NCI-H526 treated with DMSO at 0.1 percent for 48 hours (cell line): ENCODE results near the gene PMFBP1.

ENCODE experiments used
- DNase-seq: peaks from one replicate; lab custom pipeline; 2025; lab: John Stamatoyannopoulos, UW

The PMFBP1 gene

DNA sequence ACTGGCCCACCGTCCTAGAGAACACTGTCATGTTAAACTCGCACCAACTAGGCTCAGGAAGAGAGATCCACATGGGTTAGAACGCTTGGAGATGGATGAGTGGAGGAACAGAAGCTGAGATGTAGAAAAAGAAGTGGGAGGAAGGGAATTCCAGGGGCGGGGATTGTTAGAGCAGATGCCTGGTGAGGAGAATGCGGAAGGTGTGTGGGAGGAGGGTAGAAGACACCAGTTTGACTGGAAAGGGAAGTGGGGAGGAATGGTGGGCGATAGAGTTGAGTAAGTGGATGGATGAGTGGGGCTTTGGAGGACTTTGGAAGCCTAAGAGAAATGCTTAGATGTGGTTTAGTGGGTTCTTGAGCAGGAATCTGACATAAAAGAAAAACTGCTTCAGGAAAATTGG, 40.9 kb downstream of the PMFBP1 start:
- DNase-seq, result no peak

DNA sequence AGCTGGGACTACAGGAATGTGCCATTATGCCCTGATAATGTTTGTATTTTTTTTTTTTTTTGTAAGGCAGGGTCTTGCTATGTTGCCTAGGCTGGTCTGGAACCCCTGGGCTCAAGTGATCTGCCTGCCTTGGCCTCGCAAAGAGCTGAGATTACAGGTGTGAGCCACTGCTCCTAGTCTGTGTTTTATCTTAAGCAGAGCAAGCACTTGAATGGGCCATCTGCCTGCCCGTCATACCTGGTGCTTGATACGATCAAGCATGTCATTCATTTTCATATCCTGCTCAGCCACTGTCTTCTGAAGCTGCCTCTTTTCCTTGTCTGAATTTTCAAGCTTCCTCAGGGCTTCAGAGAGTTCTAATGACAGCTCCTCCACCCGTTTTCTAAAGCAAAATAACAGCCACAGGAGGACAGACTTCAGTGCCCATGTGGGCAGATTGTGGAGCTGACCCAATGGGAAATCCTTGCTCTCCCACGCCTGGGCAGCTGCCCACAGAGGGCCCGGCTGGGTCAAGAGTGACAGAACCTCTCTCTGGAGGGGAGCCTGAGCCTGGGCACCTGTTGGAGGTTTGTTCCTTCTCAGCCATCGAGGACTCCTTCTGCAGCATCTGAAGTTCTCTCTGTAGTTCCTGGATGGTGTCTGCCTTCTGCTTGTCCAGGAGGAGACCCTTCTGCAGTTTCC, 41.8 kb downstream of the PMFBP1 start:
- no peak for DNase-seq

DNA sequence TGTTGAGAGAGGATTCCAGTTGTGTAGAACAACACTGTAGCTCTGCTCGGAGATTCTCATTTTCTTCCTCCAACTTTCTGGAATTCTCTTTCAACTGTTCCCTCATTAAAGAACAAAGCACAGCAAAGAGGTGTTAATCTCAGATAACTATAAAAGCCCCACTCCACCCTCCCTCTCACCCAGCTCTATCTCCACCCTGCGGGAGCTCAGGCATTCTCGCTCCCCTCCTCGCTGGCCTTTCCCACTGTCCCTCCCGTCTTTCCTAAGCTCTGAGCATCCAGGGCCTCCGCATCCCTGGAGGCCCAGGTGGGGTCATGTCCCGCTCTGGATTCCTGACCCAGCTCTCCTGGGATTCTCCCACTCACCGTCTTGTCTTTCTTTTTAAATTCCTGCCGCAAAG, 43.3 kb downstream of the PMFBP1 start:
- no peak for DNase-seq

DNA sequence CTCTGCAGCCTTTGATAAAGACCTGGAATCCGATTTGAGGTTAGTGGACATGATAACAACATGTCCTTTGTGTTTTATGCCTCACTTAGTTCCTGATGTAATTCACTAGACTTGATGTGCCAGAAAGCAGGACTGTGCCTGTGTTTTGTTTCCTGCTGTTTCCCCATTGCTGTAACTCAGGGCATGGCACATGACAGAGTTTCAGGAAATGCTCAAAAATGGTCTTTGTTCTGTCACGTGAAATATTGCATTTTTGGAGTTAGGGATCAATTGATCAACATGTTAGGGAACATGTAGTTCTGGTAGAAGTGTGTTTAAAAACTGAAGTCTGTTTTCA, 45.6 kb downstream of the PMFBP1 start:
- DNase-seq, result no peak

GRCh38 chr16:72125635-72126428, 46.1 kb downstream of the PMFBP1 start:
- no peak for DNase-seq

DNA sequence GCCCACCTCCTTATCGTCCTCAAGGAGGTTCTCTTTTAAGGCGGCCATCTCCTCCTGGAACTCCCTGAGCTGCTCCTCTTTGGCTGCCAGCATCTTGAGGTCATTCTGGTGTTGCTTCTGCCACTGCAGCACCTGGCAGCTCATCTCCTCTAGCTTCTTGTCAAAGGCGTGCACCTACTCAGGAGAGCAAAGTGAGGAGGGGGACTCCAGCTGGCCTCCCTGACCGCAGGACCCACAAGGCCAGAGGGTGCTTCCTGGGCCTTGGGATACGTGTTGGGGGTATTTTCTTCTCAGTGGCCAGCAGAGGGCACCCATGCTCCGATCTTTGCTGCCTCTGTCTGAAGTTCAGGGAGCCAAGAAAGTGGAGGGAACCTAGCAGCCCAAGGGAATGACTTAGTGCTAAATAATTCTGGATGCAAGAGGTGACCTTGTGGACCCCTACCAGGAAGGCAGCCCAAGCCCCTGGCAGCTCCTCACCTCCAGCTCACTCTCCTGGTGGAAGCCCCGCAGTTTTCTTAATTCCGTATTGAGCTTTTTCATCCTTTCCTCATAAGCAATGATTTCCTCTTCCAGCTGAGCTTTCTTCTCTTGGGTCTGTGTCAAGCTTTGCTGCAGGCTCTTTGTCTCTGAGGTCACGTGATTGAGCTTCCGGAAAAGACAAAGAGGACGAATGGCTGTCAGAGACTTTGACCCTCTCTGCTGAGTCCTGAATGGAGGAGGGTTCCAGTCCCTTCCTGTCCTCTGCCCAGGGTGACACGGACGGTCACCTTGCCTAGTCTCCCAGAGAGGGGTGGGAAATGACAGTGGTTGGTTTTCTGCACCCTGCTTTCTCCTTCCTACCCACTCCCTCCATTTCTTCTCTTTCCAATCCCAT, 47.0 kb downstream of the PMFBP1 start:
- DNase-seq, result peak; percentile 25

GRCh38 chr16:72124148-72124547, 47.8 kb downstream of the PMFBP1 start:
- DNase-seq, result no peak

DNA sequence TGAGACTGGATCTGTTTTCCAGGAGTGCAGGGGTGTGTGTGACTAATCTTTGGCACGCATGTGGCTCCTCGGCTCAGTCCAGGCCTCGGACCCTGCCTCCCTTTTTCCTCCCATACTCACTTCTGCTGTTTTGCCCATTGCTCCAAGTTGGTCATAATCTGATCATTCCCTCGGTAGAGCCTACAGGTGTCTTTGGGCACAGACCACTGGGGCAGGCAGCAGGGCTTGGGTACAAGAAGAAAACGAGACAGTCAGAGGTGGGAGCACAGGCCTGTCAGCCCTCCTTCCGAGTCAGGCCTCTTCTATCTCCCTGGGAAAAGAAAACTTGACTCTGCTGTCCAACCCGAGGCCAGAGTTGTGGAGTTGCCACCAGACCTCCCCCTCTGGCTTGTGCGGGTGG, 48.5 kb downstream of the PMFBP1 start:
- no peak for DNase-seq

DNA sequence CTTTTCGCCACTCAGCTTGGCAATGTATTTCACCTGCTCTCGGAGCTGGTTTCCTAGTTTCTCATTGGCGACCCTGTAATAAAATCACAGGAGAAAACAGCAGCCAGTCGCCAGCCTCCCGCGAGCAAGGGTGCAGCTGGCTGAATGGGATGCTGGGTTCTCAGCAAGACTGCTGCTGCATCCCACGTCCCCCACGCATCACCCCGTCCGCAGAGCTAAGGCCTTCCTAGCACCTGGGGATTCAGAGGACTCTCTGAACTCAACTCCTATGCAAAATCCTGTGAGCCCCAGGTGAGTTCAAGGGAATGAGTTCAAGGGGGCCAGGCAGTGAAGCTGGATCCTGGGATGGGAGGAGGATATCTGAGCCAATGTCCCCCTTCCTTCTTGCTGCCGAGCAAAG, 49.0 kb downstream of the PMFBP1 start:
- DNase-seq, result no peak

GRCh38 chr16:72122308-72122707, 49.6 kb downstream of the PMFBP1 start:
- no peak for DNase-seq

DNA sequence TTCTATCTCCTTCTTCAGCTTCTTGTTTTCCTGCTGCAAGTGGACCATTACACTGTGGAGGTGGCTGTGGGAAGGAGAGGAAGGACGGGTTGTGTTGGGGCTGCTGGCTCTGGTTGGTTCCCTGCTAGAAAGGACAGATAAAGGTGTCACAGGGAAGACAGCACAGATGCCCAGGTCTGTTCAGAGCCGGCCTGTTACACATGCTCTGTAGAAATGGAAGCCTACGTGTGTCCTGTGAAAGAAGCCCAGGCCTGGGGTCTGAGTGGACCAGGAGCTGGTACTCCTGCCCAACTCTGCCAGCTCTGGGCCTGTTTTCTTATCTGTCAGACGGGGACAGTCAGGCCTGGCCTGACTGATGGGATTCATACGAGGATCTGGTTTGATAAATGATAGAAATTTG, 51.9 kb downstream of the PMFBP1 start:
- DNase-seq, result no peak

DNA sequence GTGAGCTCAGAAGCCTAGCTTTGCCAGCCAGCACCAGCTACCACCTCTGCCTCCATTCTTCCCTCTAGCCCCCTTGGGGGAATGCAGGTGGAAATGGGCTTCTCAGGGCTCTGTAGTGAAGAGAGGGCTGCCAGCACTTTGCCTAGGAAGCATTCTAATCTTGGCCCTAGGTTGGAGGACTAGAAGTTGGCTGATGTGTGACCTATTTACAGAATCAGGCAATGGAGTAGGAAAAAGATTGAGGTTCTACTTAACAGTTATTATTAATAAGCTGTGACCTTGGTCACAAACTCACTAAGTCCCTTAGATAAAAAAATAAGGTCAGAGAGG, 58.4 kb downstream of the PMFBP1 start:
- DNase-seq, result no peak

GRCh38 chr16:72112906-72113615, 58.9 kb downstream of the PMFBP1 start:
- DNase-seq, result no peak

DNA sequence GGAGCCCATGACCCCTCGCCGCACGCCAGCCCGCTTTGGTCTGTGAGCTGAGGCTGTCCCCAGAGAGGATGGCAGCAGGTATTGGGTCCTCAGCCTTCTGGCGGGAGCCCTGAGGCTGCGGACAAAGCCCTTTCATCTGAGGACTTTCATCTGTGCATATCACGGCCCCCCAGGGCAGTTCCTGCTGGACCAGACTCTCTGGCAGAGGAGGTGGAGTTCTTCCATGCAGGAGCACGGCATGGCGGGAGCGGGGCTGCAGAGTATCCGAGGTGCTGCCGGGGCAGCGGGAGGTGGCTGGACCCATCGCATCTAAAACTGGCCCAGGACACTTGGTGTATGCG, 59.5 kb downstream of the PMFBP1 start:
- DNase-seq, result no peak

- DNase-seq, result no peak
Measured at GRCh38 chr16:72111657-72112451, 60.1 kb downstream of the PMFBP1 start.

- no peak for DNase-seq
Measured at GRCh38 chr16:72110662-72111615, 61.0 kb downstream of the PMFBP1 start.

GRCh38 chr16:72109966-72110530, 61.9 kb downstream of the PMFBP1 start:
- no peak for DNase-seq

GRCh38 chr16:72109300-72109699, 62.7 kb downstream of the PMFBP1 start:
- no peak for DNase-seq

DNA sequence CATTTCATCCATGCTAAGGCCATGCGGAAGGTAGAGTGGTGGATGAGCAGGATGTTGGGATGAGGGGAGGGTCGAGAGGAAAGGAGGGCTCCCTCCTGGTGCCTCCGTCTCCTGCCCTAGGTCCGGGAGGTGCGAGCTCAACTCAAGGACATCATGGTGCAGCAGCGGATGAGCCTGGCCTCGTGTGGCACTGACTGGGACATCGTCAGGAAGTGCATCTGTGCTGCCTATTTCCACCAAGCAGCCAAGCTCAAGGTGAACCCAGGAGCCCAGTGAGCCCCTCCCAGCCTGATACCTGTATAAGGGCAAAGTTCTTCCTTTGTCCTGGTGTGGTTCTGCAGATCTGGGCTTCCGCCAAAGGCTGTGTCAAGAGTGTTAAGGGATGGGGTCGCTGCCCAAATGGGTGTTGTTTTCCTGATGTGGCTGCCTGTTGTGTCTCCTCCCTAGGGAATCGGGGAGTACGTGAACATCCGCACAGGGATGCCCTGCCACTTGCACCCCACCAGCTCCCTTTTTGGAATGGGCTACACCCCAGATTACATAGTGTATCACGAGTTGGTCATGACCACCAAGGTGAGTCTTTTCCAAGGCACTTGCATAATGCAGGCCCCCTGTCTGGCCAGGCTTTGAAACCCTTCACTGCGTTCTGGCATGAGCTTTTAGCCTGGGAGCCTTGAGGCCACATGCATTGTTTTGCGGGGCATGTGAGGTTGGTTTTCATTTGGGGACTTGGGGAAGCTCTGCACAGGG, 63.4 kb downstream of the PMFBP1 start:
- no peak for DNase-seq
